GM19099 (cell line): ENCODE results near the gene ZFTA.

Experiments
- POLR2A ChIP-seq: IDR thresholded peaks from 3 replicates; pipeline ENCODE4 v1.6.1; 2011; ENCODE audit warnings: low read depth; ENCODE audit not compliant: insufficient read length; ENCODE audit errors: extremely low read depth

Gene ZFTA

DNA sequence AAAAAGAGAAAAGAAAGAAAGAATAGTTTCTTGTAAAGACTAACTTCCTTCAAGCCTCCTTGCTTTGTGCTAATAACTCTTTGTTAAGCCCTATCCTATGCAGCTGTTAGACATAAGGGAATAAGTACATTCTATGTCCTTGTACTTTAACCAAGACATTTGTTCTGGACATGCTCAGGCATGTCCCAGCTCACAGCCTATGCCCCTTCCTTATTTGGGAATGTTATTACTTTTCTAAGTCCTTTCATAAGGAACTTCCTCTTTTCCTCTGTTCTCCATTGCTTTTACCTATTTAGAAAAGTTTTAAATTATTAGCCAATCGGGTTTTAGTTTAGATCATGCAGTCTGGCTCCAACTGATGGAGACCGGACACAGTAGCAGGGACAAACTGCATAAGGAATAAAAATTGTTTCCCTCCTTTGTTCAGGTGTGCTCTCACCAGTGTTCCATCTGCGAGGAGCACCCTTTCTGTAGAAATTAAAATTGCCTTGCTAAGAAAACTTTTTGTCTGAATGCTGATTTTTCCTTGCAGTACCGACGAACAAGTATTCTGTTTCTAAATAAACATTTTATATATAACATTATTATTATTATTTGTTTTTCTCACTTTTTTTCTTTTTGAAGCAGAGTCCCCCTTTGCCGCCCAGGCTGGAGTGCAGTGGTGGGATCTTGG is 23.1 kb upstream of the ZFTA start:
- no peak for TF ChIP-seq POLR2A

DNA sequence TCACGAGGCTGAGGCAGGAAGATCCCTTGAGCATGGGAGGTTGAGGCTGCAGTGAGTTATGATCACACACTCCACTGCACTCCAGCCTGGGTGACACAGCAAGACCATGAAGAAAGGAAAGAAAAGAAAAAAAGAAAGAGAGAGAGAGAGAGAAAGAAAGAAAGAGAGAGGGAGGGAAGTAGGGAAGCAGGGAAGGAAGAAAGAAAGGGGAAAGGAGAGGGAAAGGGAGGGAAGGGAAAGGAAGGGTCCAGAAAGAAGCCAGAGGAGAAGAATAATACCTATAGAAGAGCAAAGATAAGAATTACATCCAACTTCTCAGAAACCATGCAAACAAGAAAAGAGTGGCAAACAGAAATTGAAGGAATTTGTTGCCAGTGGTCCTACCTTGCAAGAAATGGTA is 17.2 kb upstream of the ZFTA start:
- no peak for TF ChIP-seq POLR2A

DNA sequence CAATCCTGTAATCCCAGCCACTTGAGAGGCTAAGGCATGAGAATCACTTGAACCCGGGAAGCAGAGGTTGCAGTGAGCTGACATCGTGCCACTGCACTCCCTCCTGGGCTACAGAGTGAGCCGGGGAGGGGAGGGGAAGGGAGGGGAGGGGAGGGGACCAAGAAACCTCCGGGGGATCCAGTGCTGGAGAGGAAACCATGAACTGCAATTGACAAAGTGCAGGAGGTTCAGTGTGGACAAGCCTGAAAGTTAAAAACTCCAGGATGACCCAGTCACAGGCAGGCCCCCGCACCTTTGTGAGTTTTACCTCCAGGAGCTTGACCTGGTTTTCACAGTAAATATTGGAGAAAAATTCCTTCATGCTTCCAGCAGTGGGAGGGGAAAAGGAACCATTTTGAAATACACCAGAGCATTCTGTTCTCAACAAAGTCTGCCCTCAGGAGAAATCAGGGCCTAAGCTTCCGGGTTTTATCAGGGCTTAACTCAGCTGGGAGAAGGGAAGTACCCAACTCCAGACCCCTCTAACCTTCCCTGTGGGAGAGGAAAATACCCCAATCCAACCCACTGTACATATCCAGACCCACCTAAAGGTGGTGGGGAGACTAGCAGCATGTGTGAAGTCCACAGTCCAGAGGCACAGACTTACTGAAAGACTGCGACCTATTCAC is 15.5 kb upstream of the ZFTA start:
- TF ChIP-seq POLR2A = no peak

DNA sequence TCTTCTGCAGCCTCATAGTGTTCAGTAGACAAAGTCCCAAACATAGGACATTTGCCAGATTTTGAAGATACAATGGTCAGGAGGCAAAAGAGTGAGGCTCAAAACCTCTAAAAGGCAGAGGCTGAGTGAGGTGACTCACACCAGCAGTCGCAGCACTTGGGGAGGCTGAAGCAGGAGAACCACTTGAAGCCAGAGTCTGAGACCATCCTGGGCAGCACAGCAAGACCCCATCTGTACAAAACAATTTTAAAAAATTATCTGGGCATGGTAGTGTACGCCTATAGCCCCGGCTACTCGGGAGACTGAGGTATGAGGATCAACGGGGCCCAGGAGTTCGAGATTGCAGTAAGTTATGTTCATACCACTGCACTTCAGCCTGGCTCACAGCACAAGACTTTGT is 14.2 kb upstream of the ZFTA start:
- TF ChIP-seq POLR2A = no peak

DNA sequence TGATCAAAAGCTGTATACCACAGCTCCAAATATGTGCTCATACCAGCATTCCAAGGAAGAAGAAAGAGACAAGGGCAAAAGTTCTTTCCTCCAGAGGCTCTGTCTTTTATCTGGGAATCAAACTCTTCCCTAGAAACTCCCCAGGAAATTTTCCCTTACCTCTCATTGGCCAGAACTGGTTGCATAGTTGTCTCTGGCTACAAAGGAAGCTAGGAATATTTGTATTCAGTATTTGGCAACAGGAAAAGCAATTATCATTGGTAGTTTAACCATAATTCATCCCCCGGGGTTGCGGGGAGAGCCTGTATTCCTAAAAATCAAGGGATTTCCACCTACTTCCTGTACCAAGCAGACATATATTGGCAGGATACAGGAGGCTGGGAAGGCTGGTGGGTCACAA is 10.5 kb upstream of the ZFTA start:
- no peak for TF ChIP-seq POLR2A

DNA sequence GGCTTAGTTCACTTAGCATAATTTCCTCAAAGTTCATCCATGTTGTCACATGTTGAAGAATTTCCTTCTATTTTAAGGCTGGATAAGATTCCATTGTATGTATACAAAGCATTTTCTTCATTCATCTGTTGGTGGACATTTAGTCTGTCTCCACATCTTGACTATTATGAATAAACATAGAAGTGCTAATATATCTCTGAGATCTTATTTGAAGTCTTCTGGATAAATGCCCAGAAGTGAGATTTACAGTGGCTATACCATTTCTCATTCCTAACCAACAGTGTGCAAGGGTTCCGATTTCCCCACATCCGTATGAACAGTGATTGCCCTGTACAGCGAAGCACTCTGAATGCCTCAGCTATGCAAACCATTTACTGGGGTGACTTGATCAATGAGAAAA is 6.6 kb upstream of the ZFTA start:
- no peak for TF ChIP-seq POLR2A

DNA sequence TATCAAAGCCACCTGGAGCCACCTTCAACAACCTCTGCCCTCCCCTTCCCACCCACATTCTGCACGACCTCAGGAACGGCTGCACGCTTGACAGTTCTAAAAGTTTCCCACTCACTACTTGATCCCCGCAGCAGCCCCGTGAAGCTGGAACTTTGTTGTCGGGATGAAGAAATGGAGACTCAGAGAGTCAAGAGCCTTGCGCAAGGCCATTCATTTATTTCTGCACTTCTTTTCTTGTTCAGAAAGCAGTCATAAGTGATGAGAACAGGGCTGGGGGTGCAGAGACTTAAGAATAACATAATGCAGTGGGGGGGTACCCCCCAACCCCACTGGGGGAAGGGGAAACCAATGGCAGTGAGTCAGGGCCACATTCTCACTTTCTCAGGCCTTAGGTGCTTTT is 2.2 kb upstream of the ZFTA start:
- no peak for TF ChIP-seq POLR2A

DNA sequence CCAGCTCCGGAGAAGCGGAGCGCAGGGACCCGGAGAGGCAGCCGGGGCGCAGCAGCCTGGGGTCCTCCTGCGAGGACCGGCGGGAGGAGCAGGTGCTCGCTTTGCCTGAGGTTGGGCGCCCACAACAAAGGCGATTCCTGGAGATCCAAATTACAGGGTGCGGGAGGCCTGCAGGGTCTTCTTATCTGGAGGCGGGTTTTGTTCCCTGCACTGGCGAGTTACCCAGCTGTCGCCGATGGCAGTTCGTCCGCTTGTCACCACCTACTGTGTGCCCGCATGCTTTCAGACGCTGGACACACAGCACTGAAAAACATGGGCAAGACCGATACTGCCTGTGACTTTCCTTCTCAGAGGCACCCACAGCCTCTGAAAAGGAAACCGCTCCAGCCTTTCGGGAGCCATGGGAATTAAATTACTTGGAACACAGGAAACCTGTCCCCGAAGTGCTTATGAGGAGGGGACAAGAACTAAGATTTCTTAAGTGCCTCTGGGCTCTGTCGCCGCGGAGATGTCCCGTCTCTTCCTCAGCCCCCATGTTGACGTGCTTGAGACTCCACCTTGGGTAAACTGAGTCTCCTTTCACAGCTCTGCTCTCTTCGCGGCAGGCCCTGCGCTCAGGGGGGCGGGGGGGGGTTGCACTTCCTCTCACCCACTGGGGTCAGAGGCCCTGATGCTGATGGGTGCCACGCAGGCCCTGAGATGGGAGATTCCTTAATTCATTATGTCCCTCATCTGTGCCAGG is 1.3 kb upstream of the ZFTA start:
- TF ChIP-seq POLR2A = no peak

DNA sequence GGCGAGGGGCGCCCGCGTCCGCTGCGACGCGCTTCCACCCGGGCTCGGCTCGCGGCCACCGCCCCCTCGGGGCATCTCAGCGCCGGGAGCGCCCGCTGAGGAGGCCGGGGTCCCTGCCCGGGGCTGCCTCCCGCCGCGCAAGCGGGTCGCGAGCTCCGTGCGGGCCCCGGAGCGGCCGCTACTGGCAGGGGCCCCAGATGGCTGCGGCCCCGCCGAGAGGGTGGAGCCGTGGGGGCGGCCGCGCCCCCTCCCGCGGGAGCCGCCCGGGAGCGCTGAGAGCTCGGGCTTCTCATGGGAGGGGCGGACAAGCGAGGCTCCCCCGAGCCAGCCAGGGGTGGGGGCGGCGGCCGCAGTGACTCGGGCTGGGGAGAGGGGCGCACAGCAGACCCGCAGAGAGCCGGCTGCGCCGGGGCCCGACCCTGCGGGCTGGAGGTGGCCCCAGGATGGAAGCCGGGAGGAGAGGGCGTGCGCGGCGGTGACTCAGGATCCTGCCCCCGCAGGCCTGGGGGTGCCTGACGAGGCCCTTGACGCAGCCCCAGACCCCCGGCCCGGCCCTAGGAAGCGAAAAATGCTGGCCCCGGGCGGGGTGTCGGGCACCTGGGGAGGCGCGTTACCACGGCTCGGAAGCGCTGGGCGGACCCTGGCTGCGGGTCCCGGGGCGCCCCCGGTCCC is 603 bp upstream of the ZFTA start:
- TF ChIP-seq POLR2A = no peak

DNA sequence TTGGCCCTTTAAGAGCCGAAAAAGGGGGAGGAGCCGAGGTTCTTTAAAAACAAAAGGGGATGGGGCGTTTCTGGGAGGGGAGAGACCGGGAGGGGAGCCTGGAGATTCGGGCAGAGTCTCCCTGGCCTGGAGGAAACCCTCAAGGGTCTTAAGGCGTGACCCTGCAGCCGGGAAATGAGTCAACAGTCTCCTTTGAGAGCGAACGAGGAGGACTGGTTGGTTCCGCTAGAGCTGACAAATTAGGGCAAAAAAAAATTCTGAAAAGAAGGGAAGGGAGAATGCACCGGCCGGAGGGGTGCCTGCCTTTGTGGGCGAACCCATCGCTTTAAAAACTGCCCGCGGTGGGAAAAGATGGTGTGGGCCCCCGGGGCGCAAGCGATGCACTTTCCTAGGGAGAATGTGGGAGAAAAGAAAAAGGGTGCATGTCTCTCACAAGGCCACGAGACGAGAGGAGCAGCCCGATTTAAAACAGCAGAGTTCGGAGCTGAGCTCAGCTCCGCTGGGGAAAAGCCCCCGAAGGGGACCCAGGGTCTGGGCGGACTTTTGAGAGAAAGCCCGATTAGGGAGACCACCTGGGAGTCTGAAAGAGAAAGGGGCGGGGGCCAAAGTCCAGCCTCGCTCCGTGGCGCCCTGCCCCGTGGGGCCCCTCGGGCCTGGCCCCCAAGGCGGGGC is 874 bp downstream of the ZFTA start:
- TF ChIP-seq POLR2A = no peak

DNA sequence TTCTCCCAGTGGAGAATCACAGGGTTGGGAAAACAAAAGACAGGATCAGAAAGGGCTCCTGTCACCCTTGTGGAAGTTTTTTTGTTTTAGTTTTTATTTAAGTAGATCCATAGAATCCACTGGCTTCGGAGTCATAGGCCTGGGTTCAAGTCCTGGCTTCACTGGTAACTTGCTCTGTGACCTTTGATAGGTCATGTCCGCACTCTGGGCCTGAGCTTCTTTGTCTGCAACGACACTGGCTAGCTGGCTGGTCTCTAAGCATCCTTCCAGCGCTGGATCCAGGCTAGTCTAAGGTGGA is 1.4 kb downstream of the ZFTA start:
- TF ChIP-seq POLR2A = no peak

DNA sequence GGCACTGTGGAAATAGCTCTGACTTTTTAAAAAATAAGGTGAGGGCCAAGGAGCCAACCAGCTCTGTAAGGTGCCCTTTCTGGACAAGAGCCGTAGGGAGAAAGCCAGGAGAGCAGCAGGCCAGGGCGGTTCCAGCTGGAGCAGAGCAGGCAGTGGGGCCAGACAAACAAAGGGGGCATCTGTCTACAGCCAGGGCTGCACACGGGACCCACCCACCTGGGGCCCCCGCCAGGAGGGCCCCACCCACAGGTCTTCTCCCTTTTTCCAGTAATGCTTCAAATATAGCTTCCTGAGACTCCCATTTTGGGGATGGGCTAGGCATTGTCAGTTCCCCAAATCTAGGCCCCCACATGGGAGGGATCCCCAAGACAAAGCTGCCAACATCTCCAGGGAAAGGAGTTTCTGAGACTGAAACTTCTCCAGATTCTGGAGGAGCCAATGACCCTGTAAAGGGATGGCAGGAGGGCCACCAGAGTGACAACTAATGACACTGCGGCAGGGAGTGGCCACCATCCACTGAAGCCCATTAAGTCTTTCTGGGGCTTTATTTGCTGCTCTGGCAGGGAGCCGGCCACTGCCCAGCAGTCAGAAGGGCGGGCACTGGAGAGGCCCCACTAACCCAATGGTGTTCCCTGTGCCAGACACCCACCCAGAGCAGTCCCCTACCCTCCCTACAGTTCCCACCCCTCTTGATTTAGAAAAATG is 1.9 kb downstream of the ZFTA start:
- TF ChIP-seq POLR2A = no peak

DNA sequence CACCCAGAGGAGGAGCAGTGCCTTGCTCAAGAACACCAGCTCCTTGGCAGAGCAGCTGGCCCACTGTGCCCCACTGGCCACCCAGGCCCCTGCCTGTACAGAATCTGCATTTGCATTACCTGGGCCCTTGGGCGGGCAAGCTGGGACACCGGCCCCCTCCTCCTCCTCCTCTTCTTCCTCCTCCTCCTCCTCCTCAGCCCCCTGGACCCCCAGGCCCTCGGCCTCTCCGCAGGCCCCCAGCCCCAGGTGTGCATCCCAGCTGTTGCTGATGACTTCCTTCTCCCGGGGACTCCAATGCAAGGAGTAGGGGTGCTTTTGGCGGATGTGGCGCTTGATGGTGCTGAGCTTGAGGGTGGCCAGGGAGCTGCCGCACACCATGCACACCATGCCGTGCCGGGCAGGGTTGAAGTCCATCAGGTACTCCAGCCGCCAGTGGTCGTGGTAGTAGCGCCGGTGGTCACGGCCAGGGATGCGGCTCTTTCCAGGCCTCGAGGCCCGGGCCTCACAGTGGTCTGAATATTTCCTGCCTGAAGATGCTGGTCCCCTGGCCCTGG is 2.8 kb downstream of the ZFTA start:
- TF ChIP-seq POLR2A = no peak
